Tibial nerve (tissue), 4 donors: ENCODE data around the gene EPHA7. TPM values are rescaled to one million over a fixed set of nuclear protein-coding genes. Genes with fewer than 3 reads are reported as not detected.

Experiments
- DNase-seq, 2 donors: peaks; one replicate each; pipeline ENCODE4 v3.0.0-alpha.2; 2019; ENCODE audit warnings: low spot score in 2 of 2
- H3K27ac ChIP-seq, 4 donors: fragments of 200-600 bp; sonication (generic) in 3 of 4; one replicate each; pipeline ENCODE4 v1.5.1; 2017 to 2019; ENCODE audit warnings: mild to moderate bottlenecking in 1 of 4
- H3K27me3 ChIP-seq, 2 donors: fragments of 200-600 bp; sonication (generic) in 1 of 2; one replicate each; pipeline versions ENCODE4 v1.5.1 to v1.6.0; 2017 to 2019
- H3K36me3 ChIP-seq, 3 donors: fragments of 200-600 bp; sonication (generic); one replicate each; pipeline ENCODE4 v1.5.1; 2018 to 2019
- H3K4me1 ChIP-seq, 4 donors: fragments of 200-600 bp; sonication (generic) in 3 of 4; one replicate each; pipeline ENCODE4 v1.5.1; 2017 to 2019
- H3K4me3 ChIP-seq, 4 donors: fragments of 200-600 bp; sonication (generic) in 3 of 4; one replicate each; pipeline ENCODE4 v1.5.1; 2017 to 2019; ENCODE audit warnings: mild to moderate bottlenecking in 1 of 4, moderate library complexity in 1 of 4
- H3K9me3 ChIP-seq, 4 donors: fragments of 200-600 bp; sonication (generic) in 3 of 4; one replicate each; pipeline ENCODE4 v1.5.1; 2017 to 2019
- CTCF ChIP-seq, 5 experiments: fragments of 200-600 bp in 3 of 5; fragments of 450-650 bp in 2 of 5; sonication (generic) in 3 of 5; IDR thresholded peaks; one replicate each; pipeline ENCODE4 v1.5.1; 2016 to 2019; ENCODE audit warnings: antibody characterized with exemption in 5 of 5, mild to moderate bottlenecking in 3 of 5, moderate library complexity in 2 of 5
- EP300 ChIP-seq, 2 donors: sonication (generic); formaldehyde crosslinking; IDR thresholded peaks; one replicate each; pipeline ENCODE4 v1.6.1; 2017; ENCODE audit warnings: antibody characterized with exemption in 2 of 2, mild to moderate bottlenecking in 1 of 2
- POLR2A ChIP-seq, 2 donors: fragments of 450-650 bp; IDR thresholded peaks; one replicate each; pipeline ENCODE4 v1.6.1; 2017; ENCODE audit warnings: antibody characterized with exemption in 2 of 2, mild to moderate bottlenecking in 2 of 2, moderate library complexity in 2 of 2
- WGBS, 2 donors: methylation state at CpG; one replicate each; pipeline ENCODE4 v1.1.5; 2018; 5-methylcytosine and 5-hydroxymethylcytosine counted together
- total RNA-seq, 4 donors: library from RNA; depleted of rRNA; stranded (reverse); fragments of >200 nt; gene quantifications; one replicate each; pipeline ENCODE4 v1.1.0, GENCODE V29; 2016

EPHA7 gene
- total RNA-seq, 4 donors from 2014 or later, result 0.60 to 2.0 (median 1.7) TPM

GRCh38 chr6:93418408-93419303 lies 703 bp downstream of the EPHA7 start:
- peaks cover 0 to 44% (median 6%) of the 10 kb centered on the region in 4 donors for H3K4me1 ChIP-seq
- peaks cover 0 to 42% of the 10 kb centered on the region in 2 donors for H3K27me3 ChIP-seq
- TF ChIP-seq EP300 (IDR thresholded peaks at IDR 0.05) (no peak), CTCF (IDR thresholded peaks at IDR 0.05) (no peak), POLR2A (IDR thresholded peaks at IDR 0.05) (no peak)
- peak overlapping the region; percentile 37 to 74 (median 52) for H3K4me3 ChIP-seq
- 1 to 2% methylated on average over 38 to 44 of the region's 89 CpGs for WGBS, 2 donors
- no peaks in the 10 kb centered on the region for H3K9me3 ChIP-seq
- DNase-seq, result no peak
- H3K36me3 ChIP-seq, result no peaks in the 10 kb centered on the region
- H3K27ac ChIP-seq, result peak overlapping the region in 1 of 4 donors; percentile 67

GRCh38 chr6:93418033-93418407 lies 1.3 kb downstream of the EPHA7 start:
- WGBS, 2 donors, result 1 to 3% methylated on average over 5 of the region's 5 CpGs
- Histone ChIP-seq H3K27me3 (peaks cover 0 to 42% of the 10 kb centered on the region in 2 donors), H3K9me3 (no peaks in the 10 kb centered on the region), H3K36me3 (no peaks in the 10 kb centered on the region), H3K27ac (peak overlapping the region in 1 of 4 donors; percentile 67), H3K4me1 (peaks cover 0 to 44% (median 6%) of the 10 kb centered on the region in 4 donors), H3K4me3 (peak overlapping the region; percentile 37 to 74 (median 52))
- no peak for DNase-seq
- TF ChIP-seq EP300 (IDR thresholded peaks at IDR 0.05) (no peak), CTCF (IDR thresholded peaks at IDR 0.05) (no peak), POLR2A (IDR thresholded peaks at IDR 0.05) (no peak)

GRCh38 chr6:93417421-93418013 lies 1.8 kb downstream of the EPHA7 start:
- Histone ChIP-seq H3K36me3 (no peaks in the 10 kb centered on the region), H3K4me3 (peak overlapping the region; percentile 37 to 74 (median 52)), H3K27me3 (peaks cover 0 to 40% of the 10 kb centered on the region in 2 donors), H3K4me1 (peaks cover 0 to 44% (median 6%) of the 10 kb centered on the region in 4 donors), H3K27ac (peak overlapping the region in 1 of 4 donors; percentile 79), H3K9me3 (no peaks in the 10 kb centered on the region)
- WGBS, 2 donors, result 2 to 3% methylated on average over 27 of the region's 27 CpGs
- DNase-seq, result no peak
- TF ChIP-seq CTCF (IDR thresholded peaks at IDR 0.05) (peak in 1 of 5 experiments; percentile 17), EP300 (IDR thresholded peaks at IDR 0.05) (no peak)

- TF ChIP-seq EP300 (IDR thresholded peaks at IDR 0.05) (no peak), POLR2A (IDR thresholded peaks at IDR 0.05) (no peak), CTCF (IDR thresholded peaks at IDR 0.05) (no peak)
- Histone ChIP-seq H3K9me3 (no peaks in the 10 kb centered on the region), H3K4me1 (peaks cover 0 to 44% (median 6%) of the 10 kb centered on the region in 4 donors), H3K4me3 (peak overlapping the region; percentile 31 to 74 (median 44)), H3K27me3 (peaks cover 0 to 35% of the 10 kb centered on the region in 2 donors), H3K27ac (peak overlapping the region in 2 of 4 donors; percentile 41 to 79), H3K36me3 (no peaks in the 10 kb centered on the region)
- no peak for DNase-seq
- 2% methylated on average over 54 to 55 of the region's 77 CpGs for WGBS, 2 donors
These were observed 2.6 kb downstream of the EPHA7 start for GRCh38 chr6:93416571-93417420.
